Right atrium auricular region (tissue), 2 donors: ENCODE data around the gene PLCL2. TPM values are rescaled to one million over a fixed set of nuclear protein-coding genes. Genes with fewer than 3 reads are reported as not detected.
A peak's percentile ranks its signal among the peaks of the same experiment; 100 is the strongest.

Experiments used
- DNase-seq: peaks from one replicate; pipeline ENCODE4 v3.0.0-alpha.2; 2019; ENCODE audit warnings: low spot score
- H3K27ac ChIP-seq, 2 donors: fragments of 200-600 bp; sonication (generic); 1 replicate in 1 of 2; 2 replicates in 1 of 2; pipeline ENCODE4 v1.5.1; 2016 to 2019
- H3K27me3 ChIP-seq, 2 donors: fragments of 200-600 bp; sonication (generic); one replicate each; pipeline versions ENCODE4 v1.5.1 to v1.6.0; 2017 to 2019
- H3K36me3 ChIP-seq: fragments of 200-600 bp; sonication (generic); one replicate; pipeline ENCODE4 v1.5.1; 2016
- H3K4me1 ChIP-seq, 2 donors: fragments of 200-600 bp; sonication (generic); one replicate each; pipeline versions ENCODE4 v1.5.1 to v1.6.0; 2017 to 2019
- H3K4me3 ChIP-seq, 2 donors: fragments of 200-600 bp; sonication (generic); 1 replicate in 1 of 2; 2 replicates in 1 of 2; pipeline ENCODE4 v1.5.1; 2017 to 2019; ENCODE audit warnings: mild to moderate bottlenecking in 1 of 2, moderate library complexity in 1 of 2
- H3K9me3 ChIP-seq, 2 donors: fragments of 200-600 bp; sonication (generic); one replicate each; pipeline ENCODE4 v1.5.1; 2019
- total RNA-seq, 2 donors: library from RNA; depleted of rRNA; stranded (reverse); fragments of >200 nt; gene quantifications; one replicate each; pipeline ENCODE4 v1.1.0, GENCODE V29; 2016
- TF ChIP-seq, protein P1 (sequence below), 2 donors: fragments of 200-600 bp; sonication (generic); IDR thresholded peaks; one replicate each; pipeline ENCODE4 v1.5.1; 2019; ENCODE audit warnings: antibody characterized with exemption in 2 of 2

The PLCL2 gene
- total RNA-seq, 2 donors from 2014 or later: 32.4 to 35.2 TPM

DNA sequence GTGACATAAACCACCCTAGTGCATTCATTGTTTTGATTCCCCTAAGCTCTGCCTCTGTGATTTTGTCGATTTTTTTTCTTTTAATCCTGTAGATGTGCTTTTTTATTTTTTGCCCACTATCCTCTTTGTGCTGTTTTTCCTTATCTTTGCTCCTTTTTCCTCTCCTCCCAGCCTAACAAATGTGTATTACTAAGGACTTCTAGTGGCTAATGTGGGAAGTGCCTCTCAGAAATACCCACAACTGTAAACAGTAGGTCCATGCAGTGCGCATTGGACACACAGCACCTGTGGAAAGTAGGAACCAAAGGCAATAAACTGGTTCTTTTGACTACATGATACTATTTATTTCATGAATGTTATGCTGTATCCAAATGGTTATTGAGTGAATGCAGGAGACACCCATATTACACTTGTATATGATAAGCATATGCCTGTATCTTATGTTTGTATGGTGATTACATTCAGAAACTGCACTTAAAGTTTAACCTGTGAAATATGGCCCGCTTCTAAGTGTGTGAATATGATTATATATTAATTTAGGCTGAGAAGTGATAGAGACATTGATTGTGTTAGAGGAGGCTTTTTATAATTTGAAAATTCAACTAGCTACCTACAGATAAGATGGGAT is 147.8 kb downstream of the PLCL2 start:
- H3K4me3 ChIP-seq: no peak overlapping the region
- peaks cover 0 to 4% of the 10 kb centered on the region in 2 donors for H3K4me1 ChIP-seq
- no peaks in the 10 kb centered on the region for H3K36me3 ChIP-seq
- H3K27me3 ChIP-seq: no peaks in the 10 kb centered on the region
- no peak overlapping the region for H3K27ac ChIP-seq
- TF ChIP-seq, protein P1, sequence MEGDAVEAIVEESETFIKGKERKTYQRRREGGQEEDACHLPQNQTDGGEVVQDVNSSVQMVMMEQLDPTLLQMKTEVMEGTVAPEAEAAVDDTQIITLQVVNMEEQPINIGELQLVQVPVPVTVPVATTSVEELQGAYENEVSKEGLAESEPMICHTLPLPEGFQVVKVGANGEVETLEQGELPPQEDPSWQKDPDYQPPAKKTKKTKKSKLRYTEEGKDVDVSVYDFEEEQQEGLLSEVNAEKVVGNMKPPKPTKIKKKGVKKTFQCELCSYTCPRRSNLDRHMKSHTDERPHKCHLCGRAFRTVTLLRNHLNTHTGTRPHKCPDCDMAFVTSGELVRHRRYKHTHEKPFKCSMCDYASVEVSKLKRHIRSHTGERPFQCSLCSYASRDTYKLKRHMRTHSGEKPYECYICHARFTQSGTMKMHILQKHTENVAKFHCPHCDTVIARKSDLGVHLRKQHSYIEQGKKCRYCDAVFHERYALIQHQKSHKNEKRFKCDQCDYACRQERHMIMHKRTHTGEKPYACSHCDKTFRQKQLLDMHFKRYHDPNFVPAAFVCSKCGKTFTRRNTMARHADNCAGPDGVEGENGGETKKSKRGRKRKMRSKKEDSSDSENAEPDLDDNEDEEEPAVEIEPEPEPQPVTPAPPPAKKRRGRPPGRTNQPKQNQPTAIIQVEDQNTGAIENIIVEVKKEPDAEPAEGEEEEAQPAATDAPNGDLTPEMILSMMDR (IDR thresholded peaks at IDR 0.05): peak; percentile 61 to 76
- no peaks in the 10 kb centered on the region for H3K9me3 ChIP-seq
- no peak for DNase-seq

DNA sequence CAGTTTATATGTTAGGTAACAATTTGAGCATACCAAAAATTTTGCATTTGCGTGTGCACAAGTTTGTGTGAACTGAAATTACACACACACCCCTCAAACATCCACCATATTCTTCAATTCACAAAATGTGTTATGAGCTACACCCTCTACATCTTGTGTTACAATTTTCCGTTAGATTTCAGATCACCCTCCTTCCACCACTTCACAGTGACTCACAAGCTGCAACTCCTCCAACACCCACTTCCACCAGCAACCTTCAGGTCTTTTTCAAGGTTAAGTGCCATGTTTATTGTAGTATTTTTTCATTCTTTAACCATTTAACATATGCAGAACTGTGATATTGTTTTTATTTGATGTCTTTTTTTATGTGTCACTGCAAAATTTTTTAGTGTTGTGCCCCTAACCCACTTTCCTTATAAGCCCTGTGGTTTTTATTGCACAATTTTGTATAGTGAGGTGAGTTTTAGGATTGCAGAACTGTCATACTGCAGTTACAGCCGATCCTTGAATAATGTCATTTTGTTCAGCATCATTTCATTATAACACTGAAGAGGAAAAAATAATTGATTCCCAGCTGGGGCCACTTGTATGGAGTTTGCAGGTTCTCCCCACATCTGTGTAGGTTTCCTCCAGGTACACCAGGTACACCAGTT is 148.9 kb downstream of the PLCL2 start:
- peaks cover 0 to 4% of the 10 kb centered on the region in 2 donors for H3K4me1 ChIP-seq

DNA sequence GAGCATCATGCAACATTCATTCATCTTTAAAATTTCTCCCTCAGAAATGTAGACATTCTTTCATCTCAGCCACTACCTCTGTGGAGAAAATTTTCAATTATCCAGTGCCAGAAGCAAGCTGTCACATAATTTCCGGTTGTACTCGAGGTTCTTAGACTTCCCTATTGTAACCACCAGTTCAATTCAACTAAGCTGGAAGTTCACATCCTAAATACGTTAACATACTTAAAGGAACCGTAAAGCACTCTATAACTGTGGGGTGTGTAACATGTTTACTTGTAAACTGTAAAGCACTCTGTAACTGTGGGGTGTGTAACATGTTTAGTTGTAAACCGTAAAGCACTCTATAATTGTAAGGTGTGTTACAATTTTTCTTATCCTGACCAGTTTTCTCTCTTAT is 150.3 kb downstream of the PLCL2 start:
- TF ChIP-seq, protein P1 (IDR thresholded peaks at IDR 0.05): no peak
- H3K27ac ChIP-seq: no peak overlapping the region
- peaks cover 0 to 15% of the 10 kb centered on the region in 2 donors for H3K4me1 ChIP-seq

More for the DNA sequence above, 148.9 kb downstream of the PLCL2 start:
- Histone ChIP-seq H3K9me3 (no peaks in the 10 kb centered on the region), H3K27me3 (no peaks in the 10 kb centered on the region), H3K4me3 (no peak overlapping the region), H3K27ac (no peak overlapping the region), H3K36me3 (no peaks in the 10 kb centered on the region)
- TF ChIP-seq, protein P1 (IDR thresholded peaks at IDR 0.05): no peak
- DNase-seq: no peak

DNA sequence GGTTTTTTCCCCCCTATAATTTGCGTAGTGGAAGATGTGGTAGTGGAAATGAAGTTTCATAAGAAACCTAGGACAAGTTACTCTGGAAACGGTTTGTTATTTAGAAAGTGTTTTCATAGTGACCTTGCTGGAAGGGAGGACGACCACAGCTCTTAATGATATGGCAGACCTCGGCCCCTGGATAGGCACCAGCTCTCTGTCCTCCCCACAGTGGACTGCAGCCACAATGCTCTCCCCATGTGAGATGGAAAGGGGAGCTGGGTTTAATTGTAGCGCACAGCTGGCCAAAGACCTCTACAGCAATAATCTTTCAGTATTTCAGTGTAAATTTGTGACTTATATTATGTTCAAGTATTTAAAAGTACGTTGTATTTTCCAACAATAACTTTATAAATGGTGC is 151.2 kb downstream of the PLCL2 start:
- H3K36me3 ChIP-seq: no peaks in the 10 kb centered on the region
- TF ChIP-seq, protein P1 (IDR thresholded peaks at IDR 0.05): no peak
- peaks cover 0 to 23% of the 10 kb centered on the region in 2 donors for H3K4me1 ChIP-seq
- no peak overlapping the region for H3K4me3 ChIP-seq
- no peaks in the 10 kb centered on the region for H3K27me3 ChIP-seq
- DNase-seq: no peak
- H3K27ac ChIP-seq: no peak overlapping the region
- no peaks in the 10 kb centered on the region for H3K9me3 ChIP-seq

More for the DNA sequence above, 150.3 kb downstream of the PLCL2 start:
- Histone ChIP-seq H3K4me3 (no peak overlapping the region), H3K9me3 (no peaks in the 10 kb centered on the region), H3K27me3 (no peaks in the 10 kb centered on the region), H3K36me3 (no peaks in the 10 kb centered on the region)
- no peak for DNase-seq

DNA sequence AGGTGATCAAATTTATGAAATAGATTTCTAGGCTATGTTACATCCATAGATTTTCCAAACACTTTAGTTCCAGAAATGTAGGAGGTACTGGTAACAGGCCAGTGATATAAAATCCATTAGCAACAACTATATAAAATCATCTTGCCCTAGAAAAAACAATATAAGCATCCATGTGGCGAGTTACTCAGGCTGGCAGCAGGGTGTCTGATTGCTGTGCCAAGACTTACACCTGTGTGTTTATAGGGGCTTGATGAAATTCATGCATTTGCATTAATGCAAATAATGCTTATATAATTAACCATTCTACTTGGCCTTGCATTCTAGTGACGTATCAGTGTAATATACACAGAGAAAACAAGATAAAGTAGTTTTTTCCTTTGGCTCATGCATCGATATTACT is 153.4 kb downstream of the PLCL2 start:
- Histone ChIP-seq H3K36me3 (no peaks in the 10 kb centered on the region), H3K27me3 (no peaks in the 10 kb centered on the region), H3K4me1 (peaks cover 0 to 21% of the 10 kb centered on the region in 2 donors), H3K27ac (no peak overlapping the region), H3K9me3 (no peaks in the 10 kb centered on the region), H3K4me3 (no peak overlapping the region)
- no peak for DNase-seq
- TF ChIP-seq, protein P1 (IDR thresholded peaks at IDR 0.05): no peak
